Mucosa of descending colon (tissue), 3 donors: ENCODE data around the gene B3GALT5. TPM values are rescaled to one million over a fixed set of nuclear protein-coding genes. Genes with fewer than 3 reads are reported as not detected.

Experiments used
- ATAC-seq: fragments of 200-7000 bp; cut with Tn5 transposase; one replicate; pipeline ENCODE4 v1.9.1; 2020; ENCODE audit warnings: mild to moderate bottlenecking, moderate library complexity
- DNase-seq, 3 donors: peaks; one replicate each; pipeline ENCODE4 v3.0.0-alpha.2; 2020
- H3K36me3 ChIP-seq: fragments of 200-600 bp; one replicate; pipeline ENCODE4 v1.8.0; 2021; ENCODE audit warnings: low read depth, mild to moderate bottlenecking
- H3K4me1 ChIP-seq: fragments of 200-600 bp; one replicate; pipeline ENCODE4 v1.8.0; 2021; ENCODE audit warnings: low read depth, mild to moderate bottlenecking
- H3K4me3 ChIP-seq: fragments of 200-600 bp; one replicate; pipeline ENCODE4 v1.8.0; 2021; ENCODE audit warnings: mild to moderate bottlenecking
- H3K9me3 ChIP-seq: fragments of 200-600 bp; one replicate; pipeline ENCODE4 v1.8.0; 2021; ENCODE audit warnings: mild to moderate bottlenecking
- intact Hi-C, 2 donors: fragments of 100-400 bp; cut with DNase I in 1 of 2; cut with micrococcal nuclease in 1 of 2; formaldehyde crosslinking; loops; one replicate each; pipeline versions ENCODE4 v1.11.0 to v1.11.1; 2022; cut with DNase I, micrococcal nuclease
- total RNA-seq, 3 donors: library from RNA; stranded (reverse); fragmentation: NEBNext Ultra II Directional in 2 of 3; extraction: Animal tissue kit (Norgen Biotek cat#: 25700) in 2 of 3; gene quantifications; one replicate each; pipeline versions ENCODE4 v1.2.1 to v1.2.4, GENCODE V29; 2021 to 2023
- TF ChIP-seq, protein P1 (sequence below): fragments of 200-600 bp; IDR thresholded peaks from one replicate; pipeline ENCODE4 v1.8.0; 2022; ENCODE audit warnings: antibody characterized with exemption, mild to moderate bottlenecking
- donor health status: DM: no; HTN: no; CAD: no; lungs with moderate emphysema.
- donor health status: DM: no; HTN: no; CAD: no.
- donor health status: DM: no; HTN: yes; CAD: no.

B3GALT5 gene
- total RNA-seq, 3 donors from 2014 or later: 36.4 to 149 (median 130) TPM

DNA sequence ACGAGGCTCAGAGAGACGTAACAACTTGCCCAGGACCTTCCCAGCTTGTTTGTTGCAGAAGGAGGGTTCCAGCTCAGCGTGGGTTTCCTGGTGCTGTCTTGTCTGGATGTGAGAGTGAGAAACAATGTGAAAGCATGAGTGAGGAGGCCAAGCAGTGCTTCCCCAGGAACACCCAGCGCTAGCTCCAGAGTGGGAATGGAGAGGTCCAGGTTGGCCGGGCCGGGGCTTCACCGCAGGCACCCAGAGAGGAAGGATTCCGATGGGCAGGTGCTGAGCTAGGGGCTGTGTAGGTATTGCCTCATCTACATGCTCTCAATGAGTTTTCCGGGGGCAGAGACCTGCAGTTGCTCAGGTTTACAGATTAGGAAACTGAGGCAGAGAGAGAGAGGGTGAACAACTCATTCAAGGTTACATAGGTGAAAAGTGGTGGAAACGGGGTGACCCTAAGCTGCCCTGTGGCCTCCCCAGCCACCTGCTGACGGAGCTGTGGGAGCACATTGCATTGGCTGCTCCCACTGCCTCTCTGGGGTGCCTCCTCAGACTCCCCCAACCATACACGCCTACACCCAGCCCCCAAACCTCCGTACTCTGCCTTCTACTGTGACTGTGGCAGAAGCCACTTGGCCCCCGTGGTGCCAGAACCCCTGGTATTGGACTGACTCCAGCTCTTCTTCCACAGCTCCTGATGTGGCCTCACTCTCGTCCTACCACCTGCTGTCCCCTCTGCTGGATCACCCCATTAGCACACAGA lies 51.2 kb downstream of the B3GALT5 start:
- DNase-seq: no peak
- intact Hi-C loops: no loop called here
- ATAC-seq: no peak

DNA sequence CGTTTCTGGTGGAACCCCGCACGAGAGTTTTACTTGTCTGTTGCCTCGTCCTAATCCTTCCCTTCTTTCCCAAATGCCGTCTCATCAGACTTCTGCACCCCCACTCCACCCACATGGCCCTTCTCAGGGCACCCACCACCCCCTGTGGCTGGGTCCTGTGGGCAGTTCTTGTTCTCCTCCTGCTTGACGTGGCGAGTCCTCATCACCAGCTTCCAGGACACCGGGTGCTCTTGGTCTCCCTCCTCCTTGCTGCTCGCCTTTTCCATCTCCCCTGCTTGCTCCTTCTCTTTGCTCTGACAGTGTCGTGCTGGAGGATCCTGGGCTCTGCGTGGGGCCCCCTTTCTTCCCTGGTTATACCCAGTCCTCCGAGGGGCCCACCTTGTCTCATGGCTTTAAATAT lies 51.8 kb downstream of the B3GALT5 start:
- no peaks in the 10 kb centered on the region for H3K9me3 ChIP-seq
- no peak for ATAC-seq
- peaks cover 9% of the 10 kb centered on the region for H3K4me1 ChIP-seq
- TF ChIP-seq, protein P1, sequence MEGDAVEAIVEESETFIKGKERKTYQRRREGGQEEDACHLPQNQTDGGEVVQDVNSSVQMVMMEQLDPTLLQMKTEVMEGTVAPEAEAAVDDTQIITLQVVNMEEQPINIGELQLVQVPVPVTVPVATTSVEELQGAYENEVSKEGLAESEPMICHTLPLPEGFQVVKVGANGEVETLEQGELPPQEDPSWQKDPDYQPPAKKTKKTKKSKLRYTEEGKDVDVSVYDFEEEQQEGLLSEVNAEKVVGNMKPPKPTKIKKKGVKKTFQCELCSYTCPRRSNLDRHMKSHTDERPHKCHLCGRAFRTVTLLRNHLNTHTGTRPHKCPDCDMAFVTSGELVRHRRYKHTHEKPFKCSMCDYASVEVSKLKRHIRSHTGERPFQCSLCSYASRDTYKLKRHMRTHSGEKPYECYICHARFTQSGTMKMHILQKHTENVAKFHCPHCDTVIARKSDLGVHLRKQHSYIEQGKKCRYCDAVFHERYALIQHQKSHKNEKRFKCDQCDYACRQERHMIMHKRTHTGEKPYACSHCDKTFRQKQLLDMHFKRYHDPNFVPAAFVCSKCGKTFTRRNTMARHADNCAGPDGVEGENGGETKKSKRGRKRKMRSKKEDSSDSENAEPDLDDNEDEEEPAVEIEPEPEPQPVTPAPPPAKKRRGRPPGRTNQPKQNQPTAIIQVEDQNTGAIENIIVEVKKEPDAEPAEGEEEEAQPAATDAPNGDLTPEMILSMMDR: no peak
- intact Hi-C loops: no loop called here
- no peaks in the 10 kb centered on the region for H3K36me3 ChIP-seq
- no peak for DNase-seq
- H3K4me3 ChIP-seq: no peak overlapping the region

More for the DNA sequence above, 51.2 kb downstream of the B3GALT5 start:
- peaks cover 9% of the 10 kb centered on the region for H3K4me1 ChIP-seq
- H3K9me3 ChIP-seq: no peaks in the 10 kb centered on the region
- H3K36me3 ChIP-seq: no peaks in the 10 kb centered on the region
- no peak overlapping the region for H3K4me3 ChIP-seq
- TF ChIP-seq, protein P1: no peak

DNA sequence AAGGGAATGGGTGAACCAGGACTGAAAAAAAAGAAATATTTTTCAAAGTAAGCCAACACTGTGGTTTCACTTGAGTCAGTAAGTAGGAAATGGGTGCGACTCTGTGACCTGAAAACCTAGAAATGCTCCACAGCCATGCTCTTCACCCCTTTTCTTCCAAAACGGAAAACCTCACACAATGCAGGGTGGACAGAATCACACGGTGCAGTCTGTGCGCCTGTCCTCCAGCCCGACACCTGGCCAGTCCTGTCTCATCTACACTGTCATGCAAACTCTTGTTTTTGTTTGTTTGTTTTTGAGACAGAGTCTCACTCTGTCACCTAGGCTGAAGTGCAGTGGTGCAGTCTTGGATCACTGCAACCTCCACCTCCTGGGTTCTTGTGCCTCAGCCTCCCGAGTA lies 53.3 kb downstream of the B3GALT5 start:
- H3K4me1 ChIP-seq: peaks cover 9% of the 10 kb centered on the region
- H3K4me3 ChIP-seq: no peak overlapping the region
- no peaks in the 10 kb centered on the region for H3K9me3 ChIP-seq
- ATAC-seq (no peak), DNase-seq (no peak)
- TF ChIP-seq, protein P1: no peak
- H3K36me3 ChIP-seq: no peaks in the 10 kb centered on the region
- intact Hi-C loops: no loop called here

DNA sequence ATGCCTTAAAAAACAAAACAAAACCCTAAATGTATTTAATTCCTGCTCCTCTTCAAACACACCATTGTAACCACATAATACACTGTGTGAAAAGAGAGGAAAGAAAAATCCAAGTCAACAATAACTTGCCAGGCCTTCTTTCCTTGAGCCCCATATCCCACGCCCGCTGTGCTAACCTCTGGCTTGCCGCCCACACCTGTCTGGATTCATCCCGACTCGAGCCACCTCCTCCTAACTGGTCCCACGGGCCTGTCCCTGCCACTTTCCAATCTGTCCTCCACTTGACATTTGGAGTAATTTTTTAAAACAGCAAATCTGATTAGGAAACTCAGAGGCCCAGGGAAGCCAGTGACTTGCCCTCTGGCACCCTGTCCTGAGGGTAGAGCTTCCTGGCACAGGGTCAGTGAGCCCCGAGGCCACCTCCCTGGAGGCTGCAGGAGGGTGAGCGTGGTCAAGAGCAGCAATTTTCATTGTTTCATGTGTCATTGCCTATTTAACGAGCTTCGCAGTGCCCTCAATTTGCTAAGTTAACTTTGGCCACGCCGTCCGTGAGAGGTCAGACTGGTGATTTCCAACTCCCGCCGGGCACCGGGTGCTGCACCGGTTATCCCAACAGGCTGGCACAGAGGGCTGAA lies 54.1 kb downstream of the B3GALT5 start:
- TF ChIP-seq, protein P1: no peak
- no peak for ATAC-seq
- intact Hi-C loops: no loop called here
- H3K4me1 ChIP-seq: peaks cover 9% of the 10 kb centered on the region
- H3K36me3 ChIP-seq: no peaks in the 10 kb centered on the region
- DNase-seq: no peak
- H3K4me3 ChIP-seq: no peak overlapping the region
- no peaks in the 10 kb centered on the region for H3K9me3 ChIP-seq

DNA sequence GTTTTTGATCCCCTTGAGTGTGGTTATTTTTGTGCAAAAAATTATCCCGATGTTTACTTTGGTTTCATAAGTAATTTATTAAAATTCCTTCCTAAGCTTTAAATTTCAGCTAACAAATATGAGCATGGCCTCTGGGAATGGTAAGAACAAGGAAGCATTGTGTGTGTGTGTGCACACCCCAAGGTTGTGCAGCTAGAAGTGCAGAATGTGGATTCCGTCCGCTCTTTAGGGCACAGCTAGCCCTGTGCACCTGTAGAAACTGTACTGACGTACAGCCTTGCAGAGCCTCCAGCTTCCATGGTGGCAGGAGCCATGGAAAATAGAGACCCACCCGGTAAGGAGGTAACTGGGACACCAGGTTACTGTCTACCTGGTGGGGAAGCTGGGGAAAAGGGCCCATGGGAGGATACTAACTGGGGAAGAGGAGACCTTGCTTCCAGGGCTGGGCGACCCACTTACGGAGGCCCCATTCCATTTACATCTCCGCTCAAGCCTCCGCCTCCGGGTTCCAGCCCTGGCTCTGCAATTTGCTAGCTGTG lies 54.7 kb downstream of the B3GALT5 start:
- ATAC-seq: no peak
- Histone ChIP-seq H3K4me3 (no peak overlapping the region), H3K36me3 (no peaks in the 10 kb centered on the region), H3K4me1 (peaks cover 9% of the 10 kb centered on the region), H3K9me3 (no peaks in the 10 kb centered on the region)
- DNase-seq: no peak
- TF ChIP-seq, protein P1: no peak
- intact Hi-C loops: no loop called here
